HL-60 (cell line): ENCODE data around the gene CFAP54.

Source experiments
- DNase-seq, 2 experiments: peaks; one replicate each; pipeline ENCODE4 v3.0.0-alpha.2; 2010 to 2020; ENCODE audit warnings: low read depth in 1 of 2, low spot score in 1 of 2
- H3K27ac ChIP-seq: fragments of 250-450 bp; sonication (Bioruptor Pico); replicated peaks from 2 replicates; pipeline ENCODE4 v1.5.1; 2020; ENCODE audit warnings: mild to moderate bottlenecking, moderate library complexity
- H3K27me3 ChIP-seq: fragments of 250-450 bp; sonication (Bioruptor Pico); 2 replicates; pipeline ENCODE4 v1.5.1; 2021; ENCODE audit warnings: mild to moderate bottlenecking, moderate library complexity; ENCODE audit not compliant: insufficient read depth, poor library complexity, severe bottlenecking
- H3K4me3 ChIP-seq: replicated peaks from 2 replicates; pipeline ENCODE4 v1.5.1; 2011; ENCODE audit warnings: mild to moderate bottlenecking, control low read depth, low read length; ENCODE audit not compliant: insufficient read depth
- GABPA ChIP-seq: IDR thresholded peaks from 2 replicates; pipeline ENCODE4 v1.6.1; 2012; ENCODE audit warnings: low read depth
- POLR2AphosphoS5 ChIP-seq: IDR thresholded peaks from 2 replicates; pipeline ENCODE4 v1.6.1; 2012; ENCODE audit warnings: low read depth
- REST ChIP-seq: IDR thresholded peaks from 2 replicates; pipeline ENCODE4 v1.6.1; 2012; ENCODE audit warnings: low read depth; ENCODE audit not compliant: insufficient replicate concordance
- SPI1 ChIP-seq: IDR thresholded peaks from 2 replicates; pipeline ENCODE4 v1.6.1; 2012; ENCODE audit warnings: low read depth, mild to moderate bottlenecking, borderline replicate concordance
- TF ChIP-seq, protein P1 (sequence below): IDR thresholded peaks from one replicate; pipeline ENCODE4 v1.5.1; 2011; ENCODE audit warnings: low read length, control low read depth, inconsistent platforms; ENCODE audit not compliant: insufficient read depth

CFAP54 gene

DNA sequence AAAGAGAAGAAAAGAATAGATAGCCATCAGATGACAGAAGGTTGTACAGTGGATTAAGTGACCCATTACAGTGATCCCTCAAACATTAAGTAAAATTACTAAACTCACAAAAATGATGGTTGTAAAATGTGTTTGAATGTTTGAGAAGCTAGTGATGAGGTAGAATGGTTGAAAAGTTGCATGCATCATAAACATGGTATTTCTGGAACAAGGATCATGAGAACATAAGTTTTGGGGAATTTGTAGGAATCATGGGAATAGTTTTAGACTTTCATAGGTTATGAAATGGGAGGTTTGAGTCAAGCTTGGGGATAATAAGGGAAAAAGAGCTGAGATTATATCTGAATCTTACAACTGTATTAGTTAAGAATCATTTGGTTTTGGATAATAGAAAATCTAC, 383.6 kb downstream of the CFAP54 start:
- Histone ChIP-seq H3K4me3 (no peak overlapping the region), H3K27me3 (no peaks in the 10 kb centered on the region), H3K27ac (no peak overlapping the region)
- TF ChIP-seq GABPA (no peak), POLR2AphosphoS5 (no peak), SPI1 (no peak), REST (no peak)
- TF ChIP-seq, protein P1, sequence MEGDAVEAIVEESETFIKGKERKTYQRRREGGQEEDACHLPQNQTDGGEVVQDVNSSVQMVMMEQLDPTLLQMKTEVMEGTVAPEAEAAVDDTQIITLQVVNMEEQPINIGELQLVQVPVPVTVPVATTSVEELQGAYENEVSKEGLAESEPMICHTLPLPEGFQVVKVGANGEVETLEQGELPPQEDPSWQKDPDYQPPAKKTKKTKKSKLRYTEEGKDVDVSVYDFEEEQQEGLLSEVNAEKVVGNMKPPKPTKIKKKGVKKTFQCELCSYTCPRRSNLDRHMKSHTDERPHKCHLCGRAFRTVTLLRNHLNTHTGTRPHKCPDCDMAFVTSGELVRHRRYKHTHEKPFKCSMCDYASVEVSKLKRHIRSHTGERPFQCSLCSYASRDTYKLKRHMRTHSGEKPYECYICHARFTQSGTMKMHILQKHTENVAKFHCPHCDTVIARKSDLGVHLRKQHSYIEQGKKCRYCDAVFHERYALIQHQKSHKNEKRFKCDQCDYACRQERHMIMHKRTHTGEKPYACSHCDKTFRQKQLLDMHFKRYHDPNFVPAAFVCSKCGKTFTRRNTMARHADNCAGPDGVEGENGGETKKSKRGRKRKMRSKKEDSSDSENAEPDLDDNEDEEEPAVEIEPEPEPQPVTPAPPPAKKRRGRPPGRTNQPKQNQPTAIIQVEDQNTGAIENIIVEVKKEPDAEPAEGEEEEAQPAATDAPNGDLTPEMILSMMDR = no peak
- no peak for DNase-seq

DNA sequence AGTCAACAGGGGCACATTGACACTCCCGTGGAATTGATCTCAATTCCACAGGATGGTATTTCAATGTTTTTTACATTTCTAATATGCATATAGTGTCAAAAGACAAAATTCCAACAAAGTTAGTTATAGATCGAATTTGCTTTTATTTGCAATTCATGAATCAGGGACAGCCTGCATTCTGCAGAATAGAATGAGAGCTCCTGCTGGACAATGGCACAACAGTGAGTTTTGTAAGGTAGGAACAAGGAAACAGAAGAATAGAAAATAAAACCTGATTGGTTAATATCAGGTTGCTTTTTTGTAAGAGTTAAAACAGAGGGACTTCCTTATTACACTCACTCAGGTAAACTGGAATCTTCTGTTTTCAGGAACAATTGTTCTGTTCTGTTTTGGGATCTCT, 384.8 kb downstream of the CFAP54 start:
- TF ChIP-seq SPI1 = no peak
- TF ChIP-seq, protein P1 = no peak
- no peak for TF ChIP-seq REST
- no peak for TF ChIP-seq POLR2AphosphoS5
- no peak for TF ChIP-seq GABPA
- H3K27me3 ChIP-seq = no peaks in the 10 kb centered on the region

GRCh38 chr12:96876966-96877365, 387.6 kb downstream of the CFAP54 start:
- TF ChIP-seq REST (no peak), SPI1 (no peak), GABPA (no peak), POLR2AphosphoS5 (no peak)
- TF ChIP-seq, protein P1 = no peak
- H3K4me3 ChIP-seq = no peak overlapping the region
- H3K27me3 ChIP-seq = no peaks in the 10 kb centered on the region
- H3K27ac ChIP-seq = no peak overlapping the region
- DNase-seq = no peak

More for the DNA sequence above, 384.8 kb downstream of the CFAP54 start:
- H3K4me3 ChIP-seq = no peak overlapping the region
- H3K27ac ChIP-seq = no peak overlapping the region
- no peak for DNase-seq
